ENCODE measurements around the gene BFAR.
"Not testable (repeated sequence)": the region's sequence is repeated elsewhere in the genome, so short reads cannot be mapped to it uniquely, and the experiment has no call there.

The BFAR gene

DNA sequence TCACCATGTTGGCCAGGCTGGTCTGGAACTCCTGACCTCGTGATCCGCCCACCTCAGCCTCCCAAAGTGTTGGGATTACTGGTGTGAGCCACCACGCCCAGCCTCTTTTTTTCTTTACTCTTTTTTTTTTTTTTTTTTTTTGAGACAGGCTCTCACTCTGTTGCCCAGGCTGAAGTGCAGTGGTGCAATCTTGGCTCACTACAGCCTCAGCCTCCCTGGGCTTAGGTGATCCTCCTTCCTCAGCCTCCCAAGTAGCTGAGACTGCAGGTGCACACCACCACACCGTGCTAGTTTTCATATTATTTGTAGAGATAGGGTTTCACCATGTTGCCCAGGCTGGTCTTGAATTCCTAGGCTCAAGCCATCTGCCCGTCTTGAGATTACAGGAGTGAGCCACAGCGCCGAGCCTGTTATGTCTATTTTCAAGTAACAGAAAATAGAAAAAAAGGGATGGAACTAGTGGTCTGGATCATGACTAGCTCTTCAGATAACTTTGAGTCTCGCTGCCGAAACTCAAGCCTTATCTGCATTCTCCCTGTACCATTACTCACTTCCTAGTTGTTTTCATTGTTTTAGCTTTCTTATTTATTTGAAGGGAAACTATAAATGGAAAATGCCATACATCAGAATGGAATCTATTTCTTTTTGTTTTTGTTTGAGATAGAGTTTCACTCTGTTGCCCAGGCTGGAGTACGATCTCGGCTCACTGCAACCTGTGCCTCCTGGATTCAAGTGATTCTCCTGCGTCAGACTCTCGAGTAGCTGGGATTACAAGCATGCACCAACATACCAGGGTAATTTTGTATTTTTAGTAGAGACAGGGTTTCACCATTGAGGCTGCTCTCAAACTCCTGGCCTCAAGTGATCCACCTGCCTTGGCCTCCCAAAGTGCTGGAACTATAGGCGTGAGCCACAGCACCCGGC lies 53.4 kb downstream of the BFAR start:
- not testable (repeated sequence) for DNase-seq (ENCODE audit: low read depth in 3 of 3)

DNA sequence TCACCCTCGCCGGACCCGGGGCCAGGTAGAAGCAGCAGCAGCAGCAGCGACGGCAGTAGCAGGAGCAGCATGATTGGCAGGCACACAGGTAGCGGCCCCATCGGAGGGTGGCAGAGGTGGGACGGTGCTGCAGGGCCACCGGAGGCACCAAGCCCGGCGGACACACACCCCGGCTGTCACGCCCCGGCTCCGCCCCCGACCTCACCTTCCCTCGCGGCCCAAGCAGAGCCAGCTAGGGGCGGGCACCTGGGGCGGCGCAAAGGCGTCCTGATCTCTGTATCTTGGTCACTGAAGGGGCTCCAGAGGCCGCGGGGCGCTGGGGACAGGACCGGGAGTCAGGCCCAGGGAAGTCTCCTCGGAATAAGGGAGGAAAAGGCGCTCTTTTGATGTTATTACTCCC lies 61.4 kb downstream of the BFAR start, which contains the start of gene PLA2G10:
PLA2G10 (minus strand) TSS at position 180 of the 400 bp plus-strand sequence; CDS start at position 101, 79 bp downstream.
- not testable (repeated sequence) for DNase-seq (ENCODE audit: low read depth in 3 of 3)

DNA sequence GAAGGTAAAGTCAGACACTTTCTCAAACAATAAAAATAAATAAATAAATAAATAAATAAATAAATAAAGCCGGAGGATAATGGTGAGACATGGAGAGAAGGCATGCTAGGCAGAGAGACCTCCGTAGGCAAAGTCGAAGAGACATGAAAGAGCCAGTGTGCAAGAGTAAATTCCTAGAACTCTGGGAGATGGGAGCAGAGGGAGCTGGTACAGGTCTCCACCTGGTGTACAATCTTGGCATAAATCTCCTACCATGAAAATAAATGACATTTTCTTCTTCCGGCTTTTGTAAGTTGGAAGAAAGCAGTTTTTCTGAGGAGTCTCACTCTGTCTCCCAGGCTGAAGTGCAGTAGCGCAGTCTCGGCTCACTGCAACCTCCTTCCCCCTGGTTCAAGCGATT lies 69.1 kb downstream of the BFAR start:
- DNase-seq (ENCODE audit: low read depth in 3 of 3): not testable (repeated sequence)

- DNase-seq (ENCODE audit: low read depth in 3 of 3): not testable (repeated sequence)
Measured at GRCh38 chr16:14702672-14703071, 69.9 kb downstream of the BFAR start.

DNA sequence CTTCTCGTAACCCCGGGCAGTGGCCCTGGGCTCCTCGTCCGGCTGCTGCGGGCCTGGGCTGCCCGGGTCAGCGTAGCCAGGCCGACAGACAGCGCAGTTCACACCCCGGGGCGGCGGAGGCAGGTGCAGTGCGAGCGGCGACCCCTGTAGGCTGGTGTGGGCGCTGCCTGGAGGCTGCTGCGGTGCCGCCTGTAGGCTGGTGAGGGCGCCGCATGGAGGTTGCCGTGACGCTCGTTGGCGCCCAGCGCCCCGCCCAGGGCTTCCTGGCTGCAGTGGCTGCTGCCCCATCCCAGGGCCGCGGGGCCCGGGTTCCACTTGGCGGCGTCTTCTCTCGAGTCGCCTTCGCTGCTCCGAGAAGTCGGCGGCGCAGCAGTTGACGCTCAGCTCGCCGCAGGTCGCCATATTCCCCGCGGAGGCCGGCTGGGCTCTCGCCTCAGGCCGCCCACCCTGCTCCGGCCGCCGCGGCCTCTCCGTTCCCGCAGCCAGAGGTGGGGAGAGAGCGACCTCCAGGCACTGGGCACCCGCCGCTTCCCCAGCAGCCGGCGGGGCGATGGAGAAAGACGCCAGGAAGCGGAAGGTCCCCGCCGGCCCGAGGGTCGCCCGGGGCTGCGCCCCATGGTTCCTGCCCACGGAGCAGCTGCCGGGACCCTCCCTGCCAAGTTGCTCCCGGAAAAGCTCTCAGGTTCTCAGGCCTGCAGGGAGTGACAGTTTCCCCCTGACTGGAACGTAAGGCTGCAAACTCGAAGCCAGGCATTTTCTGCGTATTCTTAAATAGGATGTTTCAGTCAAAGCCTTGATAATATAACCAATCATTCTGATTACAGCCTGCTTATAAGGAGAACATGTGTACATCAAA lies 70.6 kb downstream of the BFAR start, which contains the start of gene NPIPA3:
NPIPA3 (plus strand) TSS at position 256 of the 856 bp plus-strand sequence. CDS start 5,533 bp downstream, outside the sequence.
- DNase-seq (ENCODE audit: low read depth in 3 of 3): not testable (repeated sequence)
